ENCODE data around the gene PER2. TPM values are rescaled to one million over a fixed set of nuclear protein-coding genes. Genes with fewer than 3 reads are reported as not detected.

The PER2 gene
- total and polyA plus RNA-seq, 2 donors (not counting 3 experiments of a cell fraction or from before 2014, with no cell fraction given), result 0.86 to 3.8 TPM

GRCh38 chr2:238251986-238252385, 36.4 kb downstream of the PER2 start:
- dilution Hi-C loops (cut with MboI; ENCODE audit: extremely low pct_ligation_motif_present, low sequenced_read_pairs) (no loop called here), intact Hi-C loops (cut with micrococcal nuclease) (loop anchor here (10.0 kb wide), 1 partner anchor 173 kb away; the partner anchor contains the start of gene ASB1)
- no TSS peak for BruUV-seq (replicated peaks)
- H2AFZ ChIP-seq (ENCODE audit: low read depth, low read length), result no peak overlapping the region
- TF ChIP-seq, protein P1, sequence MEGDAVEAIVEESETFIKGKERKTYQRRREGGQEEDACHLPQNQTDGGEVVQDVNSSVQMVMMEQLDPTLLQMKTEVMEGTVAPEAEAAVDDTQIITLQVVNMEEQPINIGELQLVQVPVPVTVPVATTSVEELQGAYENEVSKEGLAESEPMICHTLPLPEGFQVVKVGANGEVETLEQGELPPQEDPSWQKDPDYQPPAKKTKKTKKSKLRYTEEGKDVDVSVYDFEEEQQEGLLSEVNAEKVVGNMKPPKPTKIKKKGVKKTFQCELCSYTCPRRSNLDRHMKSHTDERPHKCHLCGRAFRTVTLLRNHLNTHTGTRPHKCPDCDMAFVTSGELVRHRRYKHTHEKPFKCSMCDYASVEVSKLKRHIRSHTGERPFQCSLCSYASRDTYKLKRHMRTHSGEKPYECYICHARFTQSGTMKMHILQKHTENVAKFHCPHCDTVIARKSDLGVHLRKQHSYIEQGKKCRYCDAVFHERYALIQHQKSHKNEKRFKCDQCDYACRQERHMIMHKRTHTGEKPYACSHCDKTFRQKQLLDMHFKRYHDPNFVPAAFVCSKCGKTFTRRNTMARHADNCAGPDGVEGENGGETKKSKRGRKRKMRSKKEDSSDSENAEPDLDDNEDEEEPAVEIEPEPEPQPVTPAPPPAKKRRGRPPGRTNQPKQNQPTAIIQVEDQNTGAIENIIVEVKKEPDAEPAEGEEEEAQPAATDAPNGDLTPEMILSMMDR (IDR thresholded peaks at IDR 0.05; ENCODE audit: extremely low read depth in 1 of 2, insufficient read depth in 1 of 2, low read depth in 1 of 2, low read length in 2 of 2), result no peak
- no peak for TF ChIP-seq POLR2AphosphoS5 (IDR thresholded peaks at IDR 0.05; ENCODE audit: insufficient read depth, low read depth, low read length)
- TF ChIP-seq GATA2 (IDR thresholded peaks at IDR 0.05; ENCODE audit: insufficient read depth, insufficient read length, low read depth, low read length), result no peak
- TF ChIP-seq JUN (IDR thresholded peaks at IDR 0.05; ENCODE audit: borderline replicate concordance, insufficient read depth, insufficient read length, low read depth), result no peak
- TF ChIP-seq EZH2 (IDR thresholded peaks at IDR 0.05; ENCODE audit: borderline replicate concordance, low read depth, low read length, severe bottlenecking), result no peak
- H3K79me2 ChIP-seq (ENCODE audit: control insufficient read depth, insufficient read depth, low read length), result no peaks in the 10 kb centered on the region
- H3K9me3 ChIP-seq (replicated peaks; ENCODE audit: control insufficient read depth, insufficient read depth, low read length), result no peaks in the 10 kb centered on the region
- H3K4me2 ChIP-seq (ENCODE audit: insufficient read depth, low read length), result no peak overlapping the region
- no peak overlapping the region for H3K4me3 ChIP-seq (replicated peaks in 1 of 3; ENCODE audit: insufficient read depth in 1 of 3, low read depth in 1 of 3, low read length in 3 of 3)
- DNase-seq (ENCODE audit: low read depth, low spot score), result no peak
- ChIA-PET CTCF (interaction anchor here (6.0 kb wide), 1 partner anchor 12 kb away, joined by 43 read pairs; no protein-coding TSS in a partner anchor), POLR2A (no interaction called here)
- H3K4me1 ChIP-seq (ENCODE audit: control insufficient read depth, extremely low read depth, insufficient read depth, low read length), result no peaks in the 10 kb centered on the region
- no peak overlapping the region for H3K9ac ChIP-seq (replicated peaks; ENCODE audit: extremely low read depth, insufficient read depth, low read length)
- H3K9me1 ChIP-seq (replicated peaks; ENCODE audit: control insufficient read depth, extremely low read depth, insufficient read depth, low read length), result no peaks in the 10 kb centered on the region
- no peaks in the 10 kb centered on the region for H3K27me3 ChIP-seq (ENCODE audit: control insufficient read depth in 2 of 2, insufficient read depth in 2 of 2, low read length in 2 of 2)
- no peak for FAIRE-seq
- H3K27ac ChIP-seq (ENCODE audit: insufficient read depth, low read depth, low read length), result no peak overlapping the region
- no peaks in the 10 kb centered on the region for H4K20me1 ChIP-seq (replicated peaks; ENCODE audit: control insufficient read depth, extremely low read depth, insufficient read depth, low read length)
- peaks cover 0 to 3% of the 10 kb centered on the region in 2 experiments for H3K36me3 ChIP-seq (ENCODE audit: control insufficient read depth in 2 of 2, extremely low read depth in 1 of 2, insufficient read depth in 2 of 2, low read length in 2 of 2)
